ENCODE data around the gene LY6G6F.
"Not testable (repeated sequence)": the region's sequence is repeated elsewhere in the genome, so short reads cannot be mapped to it uniquely, and the experiment has no call there.

LY6G6F gene

GRCh38 chr6:31705931-31706330, 735 bp upstream of the LY6G6F start:
- DNase-seq (ENCODE audit: low read depth): no peak
- H3K4me3 ChIP-seq (replicated peaks; ENCODE audit: low read depth, low read length): no peak overlapping the region
- TF ChIP-seq CTCF (IDR thresholded peaks at IDR 0.05; ENCODE audit: low read length, missing control alignments): no peak

DNA sequence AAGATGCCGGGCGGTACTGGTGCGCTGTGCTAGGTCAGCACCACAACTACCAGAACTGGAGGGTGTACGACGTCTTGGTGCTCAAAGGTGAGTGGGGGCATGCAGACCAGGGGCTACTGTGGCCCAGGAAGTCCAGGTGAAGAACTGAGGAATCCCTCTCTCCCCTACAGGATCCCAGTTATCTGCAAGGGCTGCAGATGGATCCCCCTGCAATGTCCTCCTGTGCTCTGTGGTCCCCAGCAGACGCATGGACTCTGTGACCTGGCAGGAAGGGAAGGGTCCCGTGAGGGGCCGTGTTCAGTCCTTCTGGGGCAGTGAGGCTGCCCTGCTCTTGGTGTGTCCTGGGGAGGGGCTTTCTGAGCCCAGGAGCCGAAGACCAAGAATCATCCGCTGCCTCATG, 1.0 kb downstream of the LY6G6F start:
- no peak overlapping the region for H3K4me3 ChIP-seq (replicated peaks; ENCODE audit: low read depth, low read length)
- no peak for DNase-seq (ENCODE audit: low read depth)
- TF ChIP-seq CTCF (IDR thresholded peaks at IDR 0.05; ENCODE audit: low read length, missing control alignments): no peak

DNA sequence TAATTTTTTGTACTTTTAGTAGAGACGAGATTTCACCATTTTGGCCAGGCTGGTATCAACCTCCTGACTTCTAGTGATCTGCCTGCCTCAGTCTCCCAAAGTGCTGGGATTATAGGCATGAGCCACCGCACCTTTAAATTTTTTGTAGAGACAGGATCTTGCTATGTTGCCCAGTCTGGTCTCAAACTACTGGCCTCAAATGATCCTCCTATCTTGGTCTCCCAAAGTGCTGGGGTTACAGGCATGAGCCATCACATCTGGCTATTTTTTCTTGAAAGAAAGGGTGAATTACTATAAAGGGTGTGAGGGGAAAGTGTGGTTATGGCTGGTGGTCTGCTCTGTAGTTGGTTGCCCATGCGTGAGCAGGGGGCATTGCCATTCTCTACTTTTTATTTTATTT, 1.6 kb downstream of the LY6G6F start:
- no peak for DNase-seq (ENCODE audit: low read depth)
- TF ChIP-seq CTCF (IDR thresholded peaks at IDR 0.05; ENCODE audit: low read length, missing control alignments): no peak
- no peak overlapping the region for H3K4me3 ChIP-seq (replicated peaks; ENCODE audit: low read depth, low read length)

- DNase-seq (ENCODE audit: low read depth); H3K4me3 ChIP-seq (replicated peaks; ENCODE audit: low read depth, low read length): not testable (repeated sequence)
These were observed 2.5 kb downstream of the LY6G6F start for GRCh38 chr6:31709157-31709556.

DNA sequence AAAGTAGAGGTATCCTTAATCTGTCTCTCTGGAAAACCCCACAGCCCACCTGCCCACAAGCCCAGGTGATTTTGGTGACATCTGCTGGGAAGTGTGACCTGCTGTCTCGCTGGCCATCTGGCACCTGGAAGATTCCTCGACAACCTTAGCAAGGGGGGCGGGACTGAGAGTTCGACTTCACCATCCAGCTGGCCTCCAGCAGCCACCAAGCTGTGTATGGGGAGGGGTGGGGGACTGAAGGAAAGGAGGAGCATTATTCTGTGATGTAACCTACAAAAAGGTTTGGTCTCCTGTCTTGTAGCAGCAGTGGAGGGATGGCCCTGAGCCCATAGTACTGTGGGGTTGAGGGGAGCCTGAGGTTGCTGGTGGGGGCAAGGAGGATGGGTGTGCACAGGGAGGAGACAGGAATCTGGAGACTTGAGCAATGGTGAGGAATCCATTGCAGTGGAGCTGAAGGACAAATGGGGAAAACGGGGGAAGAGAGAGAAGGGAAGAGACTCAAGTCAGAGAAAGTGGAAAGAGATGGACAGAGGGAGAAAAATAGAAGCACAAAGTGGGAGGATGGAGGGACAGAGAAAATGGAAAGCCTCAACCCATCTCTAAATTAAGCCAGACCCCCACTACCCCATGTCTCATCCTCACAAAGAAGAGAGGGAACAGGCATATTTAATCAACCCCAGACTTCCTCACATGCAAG, 4.0 kb downstream of the LY6G6F start:
- H3K4me3 ChIP-seq (replicated peaks; ENCODE audit: low read depth, low read length): no peak overlapping the region
- DNase-seq (ENCODE audit: low read depth): no peak
- no peak for TF ChIP-seq CTCF (IDR thresholded peaks at IDR 0.05; ENCODE audit: low read length, missing control alignments)

- no peak for TF ChIP-seq CTCF (IDR thresholded peaks at IDR 0.05; ENCODE audit: low read length, missing control alignments)
- DNase-seq (ENCODE audit: low read depth): no peak
- H3K4me3 ChIP-seq (replicated peaks; ENCODE audit: low read depth, low read length): no peak overlapping the region
These were observed 4.6 kb downstream of the LY6G6F start for GRCh38 chr6:31711233-31711632.

- DNase-seq (ENCODE audit: low read depth): no peak
- TF ChIP-seq CTCF (IDR thresholded peaks at IDR 0.05; ENCODE audit: low read length, missing control alignments): no peak
- H3K4me3 ChIP-seq (replicated peaks; ENCODE audit: low read depth, low read length): no peak overlapping the region
These were observed 5.6 kb downstream of the LY6G6F start for GRCh38 chr6:31712296-31712695.
